Glomerular endothelial cell (primary cell): ENCODE results near the gene GPR68. TPM values are rescaled to one million over a fixed set of nuclear protein-coding genes. Genes with fewer than 3 reads are reported as not detected.
"Not testable (repeated sequence)": the region's sequence is repeated elsewhere in the genome, so short reads cannot be mapped to it uniquely, and the experiment has no call there.

ENCODE experiments used
- DNase-seq: peaks from one replicate; pipeline ENCODE4 v3.0.0-alpha.2; 2011; ENCODE audit warnings: low read depth, low spot score; ENCODE audit errors: extremely low read depth
- total RNA-seq: library from RNA; depleted of rRNA; stranded (reverse); fragments of >200 nt; gene quantifications from 2 replicates; pipeline ENCODE4 v1.2.3, GENCODE V29; 2015

GPR68 gene
- total RNA-seq, 1 donor from 2014 or later, result 3.7 TPM

- DNase-seq, result no peak
Measured at GRCh38 chr14:91273273-91273884, 28.9 kb upstream of the GPR68 start.

DNA sequence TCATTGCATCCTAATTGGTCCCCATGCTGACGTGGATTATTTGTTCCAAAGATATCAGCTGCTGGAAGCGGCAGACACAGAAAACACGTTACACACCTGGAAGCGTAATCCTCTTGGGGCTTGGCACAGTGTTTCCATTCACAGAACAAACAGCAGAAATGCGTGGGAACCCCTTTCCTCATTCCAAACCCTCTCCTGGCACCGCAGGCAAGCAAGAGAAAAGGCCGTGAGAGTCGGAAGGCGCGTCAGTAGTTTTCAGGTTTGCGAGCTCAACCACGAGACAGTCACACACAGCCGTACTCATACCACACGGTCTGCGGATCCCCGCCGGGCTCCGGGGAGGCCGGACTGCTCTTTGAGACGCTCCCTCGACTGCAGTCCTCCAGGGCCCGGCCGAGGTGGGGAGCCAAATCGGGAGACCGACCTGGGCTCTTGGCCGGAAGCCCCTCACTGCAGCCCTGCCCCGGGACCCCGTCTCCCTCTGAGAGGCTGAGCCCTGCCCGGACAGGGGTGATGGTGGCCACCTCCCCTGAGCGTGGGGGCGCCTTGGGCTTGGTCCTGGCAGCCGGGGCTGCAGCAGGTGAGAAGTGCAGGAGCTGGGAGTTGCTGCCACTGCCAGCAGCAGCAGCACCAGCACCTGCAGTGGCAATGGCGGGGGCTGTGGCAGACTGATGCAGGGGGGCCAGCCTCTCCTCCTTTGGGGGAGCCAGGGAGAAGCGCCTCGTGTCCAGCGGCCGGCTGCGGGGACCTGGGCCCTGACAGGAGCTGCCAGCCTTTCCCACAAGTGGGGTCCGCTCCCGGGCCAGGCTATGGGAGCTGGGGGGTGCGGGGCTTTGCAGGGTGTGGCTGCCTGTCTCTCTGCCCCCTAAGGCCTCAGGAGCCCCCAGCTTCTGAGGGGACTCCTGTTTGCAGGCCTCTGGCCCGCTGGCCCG, 28.1 kb upstream of the GPR68 start:
- DNase-seq, result no peak

GRCh38 chr14:91271639-91272038, 27.1 kb upstream of the GPR68 start:
- no peak for DNase-seq

GRCh38 chr14:91270619-91271018, 26.1 kb upstream of the GPR68 start:
- no peak for DNase-seq

DNA sequence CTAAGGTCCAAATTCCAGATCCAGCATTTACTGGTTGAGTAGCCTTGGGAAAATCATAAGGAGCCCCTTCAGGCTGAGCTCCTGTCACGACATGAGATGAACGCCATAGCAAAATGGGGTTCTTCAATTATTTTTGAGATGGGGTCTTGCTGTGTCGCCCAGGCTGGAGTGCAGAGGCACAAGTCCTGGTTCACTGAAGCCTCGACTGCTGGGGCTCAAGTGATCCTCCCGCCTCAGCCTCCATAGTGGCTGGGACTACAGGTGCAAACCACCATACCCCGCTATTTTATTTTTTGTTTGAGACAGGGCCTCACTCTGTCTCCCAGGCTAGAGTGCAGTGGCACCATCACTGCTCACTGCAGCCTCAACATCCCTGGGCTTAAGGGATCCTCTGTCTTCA, 25.7 kb upstream of the GPR68 start:
- DNase-seq, result no peak

- DNase-seq, result no peak
Measured at GRCh38 chr14:91269076-91269991, 24.8 kb upstream of the GPR68 start.

DNA sequence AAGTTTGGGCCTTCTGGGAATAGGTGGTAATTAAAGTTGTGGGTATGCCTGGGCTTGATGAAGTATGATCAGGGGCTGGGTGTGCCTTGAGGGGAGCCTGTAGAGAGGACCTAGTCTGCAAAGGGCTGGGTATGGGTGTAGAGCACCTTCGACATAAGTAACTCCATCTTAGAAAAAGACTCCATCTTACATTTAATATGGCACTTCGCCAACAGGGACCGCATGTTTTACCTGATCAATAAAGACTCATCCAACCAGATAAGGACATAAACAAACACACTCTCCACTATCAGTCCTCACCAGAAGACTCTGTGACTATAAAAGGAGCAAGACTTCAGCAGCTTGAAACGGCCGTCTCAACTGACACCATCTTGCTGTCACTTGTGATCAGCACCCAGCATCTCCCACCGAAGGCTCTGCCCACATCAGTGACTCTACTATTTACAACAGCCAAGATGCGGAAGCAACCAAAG, 23.5 kb upstream of the GPR68 start:
- DNase-seq, result no peak

- not testable (repeated sequence) for DNase-seq
Measured at GRCh38 chr14:91266276-91266675, 21.8 kb upstream of the GPR68 start.

GRCh38 chr14:91265404-91265803, 20.9 kb upstream of the GPR68 start:
- DNase-seq, result no peak

GRCh38 chr14:91264151-91265150, 19.9 kb upstream of the GPR68 start:
- no peak for DNase-seq

DNA sequence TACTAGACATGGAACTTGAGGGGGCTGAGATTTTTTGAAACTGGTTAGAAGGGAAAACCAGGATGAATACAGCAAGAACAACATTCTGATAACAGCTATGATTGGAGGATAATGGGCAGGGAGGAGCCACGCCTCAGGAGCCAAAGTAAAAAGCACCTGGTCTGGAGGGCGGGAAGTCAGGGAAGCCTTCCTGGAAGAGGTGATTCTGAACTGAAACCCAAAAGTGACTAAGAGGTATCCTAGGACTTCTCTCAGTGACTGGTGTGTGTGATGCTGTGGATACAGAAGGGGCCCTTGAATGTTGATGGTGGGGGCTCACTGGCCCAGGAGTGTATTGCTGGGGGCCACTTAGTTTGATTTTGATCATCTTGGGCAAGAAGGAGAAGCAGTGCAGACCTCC, 18.8 kb upstream of the GPR68 start:
- no peak for DNase-seq

GRCh38 chr14:91261986-91262549, 17.6 kb upstream of the GPR68 start:
- no peak for DNase-seq

DNA sequence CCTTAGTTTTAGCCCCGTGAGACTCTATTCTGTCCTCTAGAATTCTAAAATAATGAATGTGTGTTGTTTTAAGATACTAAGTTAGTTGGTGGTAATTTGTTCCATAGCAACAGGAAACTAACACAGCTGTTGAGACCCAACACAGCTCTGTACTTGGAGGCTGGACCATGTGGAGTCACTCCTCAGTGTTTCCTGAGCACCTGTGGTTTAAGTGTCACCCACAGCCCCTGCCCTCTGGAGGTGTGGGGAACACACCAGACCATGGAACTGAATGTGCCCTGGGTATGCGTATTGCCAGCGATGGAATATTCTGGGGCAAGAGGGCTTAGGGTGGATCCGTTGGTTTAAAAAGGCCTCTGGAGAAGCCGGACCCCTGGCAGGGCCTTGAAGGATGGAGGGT, 16.6 kb upstream of the GPR68 start:
- DNase-seq, result no peak

DNA sequence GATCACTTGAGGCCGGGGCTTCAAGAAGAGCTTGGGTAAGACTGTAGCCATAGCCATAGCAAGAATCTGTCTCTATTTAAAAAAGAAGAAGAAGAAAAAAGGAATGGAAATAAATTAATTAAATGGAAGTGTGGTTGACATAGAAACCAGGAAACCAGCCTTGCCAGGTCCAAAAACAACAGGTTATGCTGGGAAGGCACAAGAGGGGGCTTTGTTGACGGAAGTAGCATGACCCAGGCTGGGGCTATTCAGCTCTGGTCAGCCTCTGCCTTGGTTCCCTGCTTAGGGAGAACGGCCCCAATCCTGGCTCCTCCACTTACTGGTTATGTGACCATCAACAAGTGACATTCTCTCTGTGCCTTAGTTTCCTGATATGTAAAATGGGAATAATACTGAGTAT, 14.4 kb upstream of the GPR68 start:
- no peak for DNase-seq

- DNase-seq, result no peak
Measured at GRCh38 chr14:91258011-91258618, 13.6 kb upstream of the GPR68 start.

- DNase-seq, result no peak
Measured at GRCh38 chr14:91257328-91258010, 13.0 kb upstream of the GPR68 start.

DNA sequence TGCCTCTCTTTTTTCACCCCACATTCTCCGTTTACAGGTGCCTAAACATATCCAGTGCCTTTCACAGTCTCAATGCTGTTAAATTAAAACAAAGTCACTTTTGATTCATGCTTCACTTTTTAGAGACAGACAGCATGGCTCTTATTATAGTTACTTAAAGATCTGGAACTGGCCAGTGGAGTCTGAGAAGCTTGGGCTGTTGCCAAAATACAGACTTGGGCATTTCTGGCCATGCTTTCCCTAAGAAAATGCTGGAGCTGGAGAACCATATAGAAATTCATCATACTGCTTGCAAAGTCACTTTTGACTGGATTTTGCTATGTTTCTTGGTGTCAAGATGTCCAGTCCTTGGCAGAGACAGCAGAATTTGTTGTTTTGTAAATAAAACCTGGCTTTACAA, 12.2 kb upstream of the GPR68 start:
- no peak for DNase-seq

- DNase-seq, result no peak
Measured at GRCh38 chr14:91255026-91255695, 10.7 kb upstream of the GPR68 start.
